Measurements from ENCODE around the gene TOB1.

Gene TOB1

GRCh38 chr17:50832267-50832863, 33.8 kb downstream of the TOB1 start:
- no peak for DNase-seq (ENCODE audit: low read depth)

DNA sequence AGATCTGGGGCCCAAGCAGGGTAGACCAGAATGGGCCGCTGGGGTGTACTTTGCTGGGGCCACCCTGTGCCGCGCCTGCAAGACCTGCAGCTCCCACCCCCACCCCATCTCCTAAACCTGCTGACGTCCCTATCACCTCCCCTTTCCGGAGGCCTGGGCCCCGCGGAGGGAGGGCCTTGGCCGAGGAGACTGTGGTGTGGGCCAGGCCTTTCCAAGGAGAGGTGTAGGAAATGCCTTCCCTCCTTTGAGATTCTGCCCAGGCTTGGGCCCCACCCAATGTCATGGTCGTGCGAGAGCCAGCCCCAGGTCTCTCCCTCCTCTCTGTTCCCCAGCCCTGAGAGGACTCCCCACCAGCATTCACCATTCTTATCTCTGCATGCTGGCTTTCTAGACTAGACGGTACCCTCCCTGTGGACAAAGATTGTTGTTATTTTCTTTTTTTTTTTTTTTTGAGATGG, 34.7 kb downstream of the TOB1 start:
- no peak for DNase-seq (ENCODE audit: low read depth)

DNA sequence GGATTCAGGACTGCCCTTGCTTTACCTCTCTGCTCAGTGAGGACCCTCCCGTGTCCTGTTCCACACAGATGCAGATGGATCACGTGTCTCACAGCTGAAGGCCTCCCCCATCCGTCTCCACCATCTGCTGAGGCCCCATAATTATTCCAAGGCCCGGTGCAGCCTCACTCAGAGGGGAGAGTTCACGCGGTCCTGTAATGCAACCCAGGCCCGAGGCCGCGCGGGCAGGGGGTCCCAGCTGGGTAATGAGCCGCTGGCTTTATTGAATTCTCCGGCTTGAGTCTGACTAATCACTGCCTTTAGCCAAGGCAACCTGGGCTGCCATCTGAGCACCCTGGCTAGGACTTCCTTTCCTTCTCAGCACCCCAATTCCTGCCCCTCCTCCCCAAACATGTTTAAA, 35.2 kb downstream of the TOB1 start:
- no peak for DNase-seq (ENCODE audit: low read depth)

GRCh38 chr17:50830352-50830751, 35.8 kb downstream of the TOB1 start:
- DNase-seq (ENCODE audit: low read depth): no peak

GRCh38 chr17:50829332-50829731, 36.8 kb downstream of the TOB1 start:
- no peak for DNase-seq (ENCODE audit: low read depth)

- DNase-seq (ENCODE audit: low read depth): no peak
Measured at GRCh38 chr17:50828508-50829170, 37.5 kb downstream of the TOB1 start.

DNA sequence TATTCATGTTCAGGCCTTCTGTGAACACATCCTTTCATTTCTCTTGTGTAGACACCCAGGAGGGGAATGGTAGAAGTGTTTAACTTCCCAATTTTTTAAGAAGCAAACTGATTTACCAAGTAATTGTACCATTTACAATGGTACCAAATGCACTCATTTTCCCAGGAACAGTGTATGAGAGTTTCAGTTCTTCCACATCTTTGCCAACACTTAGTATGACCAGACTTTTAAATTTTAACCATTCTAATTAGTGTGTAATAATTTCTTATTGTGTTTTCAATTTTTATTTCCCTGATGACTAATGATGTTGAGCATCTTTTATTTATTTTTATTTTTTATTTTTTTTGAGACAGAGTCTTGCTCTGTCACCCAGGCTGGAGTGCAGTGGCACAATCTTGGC, 41.0 kb downstream of the TOB1 start:
- no peak for DNase-seq (ENCODE audit: low read depth)

- DNase-seq (ENCODE audit: low read depth): no peak
Measured at GRCh38 chr17:50824429-50824828, 41.7 kb downstream of the TOB1 start.

GRCh38 chr17:50822550-50822949, 43.6 kb downstream of the TOB1 start:
- DNase-seq (ENCODE audit: low read depth): no peak

GRCh38 chr17:50820651-50821050, 45.5 kb downstream of the TOB1 start:
- DNase-seq (ENCODE audit: low read depth): no peak

DNA sequence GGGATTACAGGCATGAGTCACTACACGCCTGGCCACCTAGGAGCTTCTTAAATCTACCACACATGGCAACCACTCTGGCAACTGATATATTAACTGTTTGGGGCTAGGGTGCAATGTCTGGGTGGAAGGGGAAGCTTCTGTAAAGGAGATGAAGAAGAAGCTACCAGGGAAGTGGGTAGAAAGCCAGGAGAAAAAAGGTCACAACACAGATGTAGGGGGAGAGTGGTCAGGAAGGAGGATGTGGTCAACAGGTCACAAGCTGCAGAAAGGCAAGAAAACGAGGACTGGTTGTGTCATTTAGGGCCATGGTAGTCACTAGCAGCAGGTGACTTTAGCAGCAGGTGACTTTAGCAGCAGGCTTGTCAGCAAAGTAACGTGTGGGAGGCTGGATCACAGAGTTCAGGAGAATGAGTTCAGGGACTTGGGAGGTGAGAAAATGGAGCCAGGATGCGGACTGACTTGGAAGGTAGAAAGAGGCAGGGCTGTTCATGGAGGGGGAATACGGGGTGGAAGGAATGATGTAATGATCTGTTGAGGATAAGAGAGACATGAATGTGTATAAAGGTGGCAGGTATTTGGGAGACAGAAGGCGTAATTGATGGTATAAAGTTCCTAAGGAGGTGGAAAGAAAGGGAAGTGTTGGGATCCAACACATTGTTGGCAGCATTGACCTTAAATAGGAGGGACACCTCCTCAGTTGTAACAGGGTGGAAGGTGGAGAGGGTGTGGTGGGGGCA, 47.1 kb downstream of the TOB1 start:
- DNase-seq (ENCODE audit: low read depth): no peak

GRCh38 chr17:50818261-50818660, 47.9 kb downstream of the TOB1 start:
- DNase-seq (ENCODE audit: low read depth): no peak

DNA sequence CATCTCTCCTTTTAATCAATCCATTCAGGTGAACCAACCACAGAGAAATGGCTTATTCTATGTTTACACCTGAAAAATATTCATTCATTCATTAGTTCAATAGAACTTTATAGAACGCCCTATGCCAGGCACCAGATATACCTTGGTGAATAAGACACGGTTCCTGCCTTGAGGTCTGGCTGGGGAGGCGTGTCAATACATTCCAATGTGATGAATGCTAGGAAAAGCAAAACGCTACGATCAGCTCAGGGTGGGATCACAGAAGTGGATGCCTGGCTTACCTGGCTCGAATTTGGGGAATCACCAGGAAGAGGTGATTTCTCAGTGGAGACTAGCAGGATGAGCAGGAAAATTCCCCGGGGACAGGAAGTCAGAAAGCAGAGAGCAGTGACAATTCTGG, 48.3 kb downstream of the TOB1 start:
- DNase-seq (ENCODE audit: low read depth): no peak

- DNase-seq (ENCODE audit: low read depth): peak; percentile 32
Measured at GRCh38 chr17:50816771-50817751, 49.1 kb downstream of the TOB1 start.

- no peak for DNase-seq (ENCODE audit: low read depth)
Measured at GRCh38 chr17:50816271-50816670, 49.9 kb downstream of the TOB1 start.

- no peak for DNase-seq (ENCODE audit: low read depth)
Measured at GRCh38 chr17:50815400-50815799, 50.8 kb downstream of the TOB1 start.

- no peak for DNase-seq (ENCODE audit: low read depth)
Measured at GRCh38 chr17:50813583-50813982, 52.6 kb downstream of the TOB1 start.

All from T follicular helper cell (primary cell).